Skeletal muscle tissue (tissue), 4 donors: Measurements from ENCODE around the gene RAB11A. TPM values are rescaled to one million over a fixed set of nuclear protein-coding genes. Genes with fewer than 3 reads are reported as not detected.

Experiments used
- H3K27ac ChIP-seq: one replicate; pipeline ENCODE4 v1.7.0; 2013; ENCODE audit warnings: mild to moderate bottlenecking, low read depth, low read length, inconsistent platforms
- H3K27me3 ChIP-seq, 3 donors: one replicate each; pipeline ENCODE4 v1.7.0; 2013; ENCODE audit warnings: low read length in 3 of 3; ENCODE audit not compliant: control insufficient read depth in 3 of 3, insufficient read depth in 3 of 3
- H3K36me3 ChIP-seq, 3 donors: one replicate each; pipeline ENCODE4 v1.7.0; 2013; ENCODE audit warnings: low read length in 3 of 3; ENCODE audit not compliant: control insufficient read depth in 3 of 3, insufficient read depth in 3 of 3
- H3K4me1 ChIP-seq, 3 donors: one replicate each; pipeline ENCODE4 v1.7.0; 2013; ENCODE audit warnings: low read length in 3 of 3, mild to moderate bottlenecking in 3 of 3; ENCODE audit not compliant: control insufficient read depth in 3 of 3, insufficient read depth in 3 of 3
- H3K4me3 ChIP-seq, 3 donors: one replicate each; pipeline ENCODE4 v1.7.0; 2013; ENCODE audit warnings: low read length in 3 of 3
- H3K9ac ChIP-seq, 3 donors: one replicate each; pipeline ENCODE4 v1.7.0; 2013; ENCODE audit warnings: low read length in 3 of 3, mild to moderate bottlenecking in 3 of 3, moderate library complexity in 2 of 3, low read depth in 1 of 3
- H3K9me3 ChIP-seq, 3 donors: one replicate each; pipeline ENCODE4 v1.7.0; 2013; ENCODE audit warnings: low read length in 3 of 3; ENCODE audit not compliant: control insufficient read depth in 3 of 3
- total RNA-seq: library from RNA; depleted of rRNA; stranded (reverse); fragments of >200 nt; gene quantifications from one replicate; pipeline ENCODE4 v1.2.3, GENCODE V29; 2014
- donor health status: Osteomylitis.

The RAB11A gene
- total RNA-seq, 1 donor from 2014 or later, result 50.1 TPM

- H3K27ac ChIP-seq, result no peak overlapping the region
- H3K27me3 ChIP-seq, result no peaks in the 10 kb centered on the region
- no peaks in the 10 kb centered on the region for H3K9me3 ChIP-seq
- H3K9ac ChIP-seq, result no peak overlapping the region
- H3K36me3 ChIP-seq, result peaks cover 12 to 40% (median 39%) of the 10 kb centered on the region in 3 donors
- H3K4me1 ChIP-seq, result no peaks in the 10 kb centered on the region
- H3K4me3 ChIP-seq, result no peak overlapping the region
Measured at GRCh38 chr15:65881766-65882434, 12.6 kb downstream of the RAB11A start.

GRCh38 chr15:65883571-65883970 is 14.3 kb downstream of the RAB11A start:
- no peak overlapping the region for H3K27ac ChIP-seq
- no peak overlapping the region for H3K4me3 ChIP-seq
- no peaks in the 10 kb centered on the region for H3K9me3 ChIP-seq
- no peak overlapping the region for H3K9ac ChIP-seq
- no peaks in the 10 kb centered on the region for H3K4me1 ChIP-seq
- H3K27me3 ChIP-seq, result no peaks in the 10 kb centered on the region
- H3K36me3 ChIP-seq, result peaks cover 5 to 42% (median 35%) of the 10 kb centered on the region in 3 donors

- H3K36me3 ChIP-seq, result peaks cover 2 to 40% (median 33%) of the 10 kb centered on the region in 3 donors
- H3K4me1 ChIP-seq, result no peaks in the 10 kb centered on the region
Measured at GRCh38 chr15:65884511-65884910, 15.2 kb downstream of the RAB11A start.

GRCh38 chr15:65885668-65886218 is 16.5 kb downstream of the RAB11A start:
- H3K27me3 ChIP-seq, result no peaks in the 10 kb centered on the region
- H3K27ac ChIP-seq, result no peak overlapping the region
- H3K4me1 ChIP-seq, result no peaks in the 10 kb centered on the region
- H3K4me3 ChIP-seq, result no peak overlapping the region
- H3K9ac ChIP-seq, result no peak overlapping the region
- H3K36me3 ChIP-seq, result peaks cover 2 to 36% (median 27%) of the 10 kb centered on the region in 3 donors
- H3K9me3 ChIP-seq, result no peaks in the 10 kb centered on the region

More at GRCh38 chr15:65884511-65884910, 15.2 kb downstream of the RAB11A start:
- H3K9me3 ChIP-seq, result no peaks in the 10 kb centered on the region
- no peak overlapping the region for H3K27ac ChIP-seq
- no peak overlapping the region for H3K9ac ChIP-seq
- no peaks in the 10 kb centered on the region for H3K27me3 ChIP-seq
- no peak overlapping the region for H3K4me3 ChIP-seq

- no peaks in the 10 kb centered on the region for H3K27me3 ChIP-seq
- no peak overlapping the region for H3K27ac ChIP-seq
- peaks cover 2 to 31% (median 27%) of the 10 kb centered on the region in 3 donors for H3K36me3 ChIP-seq
Measured at GRCh38 chr15:65887565-65887964, 18.3 kb downstream of the RAB11A start.

GRCh38 chr15:65888981-65889380 is 19.7 kb downstream of the RAB11A start:
- H3K27me3 ChIP-seq, result no peaks in the 10 kb centered on the region
- H3K9ac ChIP-seq, result no peak overlapping the region
- H3K27ac ChIP-seq, result no peak overlapping the region
- H3K9me3 ChIP-seq, result no peaks in the 10 kb centered on the region
- no peak overlapping the region for H3K4me3 ChIP-seq
- no peaks in the 10 kb centered on the region for H3K4me1 ChIP-seq
- H3K36me3 ChIP-seq, result peaks cover 0 to 31% (median 27%) of the 10 kb centered on the region in 3 donors

More at GRCh38 chr15:65887565-65887964, 18.3 kb downstream of the RAB11A start:
- H3K4me3 ChIP-seq, result no peak overlapping the region
- no peaks in the 10 kb centered on the region for H3K9me3 ChIP-seq
- H3K9ac ChIP-seq, result no peak overlapping the region
- H3K4me1 ChIP-seq, result no peaks in the 10 kb centered on the region

- no peak overlapping the region for H3K9ac ChIP-seq
- H3K4me3 ChIP-seq, result no peak overlapping the region
- no peaks in the 10 kb centered on the region for H3K9me3 ChIP-seq
- peaks cover 0 to 18% (median 13%) of the 10 kb centered on the region in 3 donors for H3K36me3 ChIP-seq
- H3K27ac ChIP-seq, result no peak overlapping the region
- H3K27me3 ChIP-seq, result no peaks in the 10 kb centered on the region
- no peaks in the 10 kb centered on the region for H3K4me1 ChIP-seq
Measured at GRCh38 chr15:65893060-65893459, 23.8 kb downstream of the RAB11A start.

DNA sequence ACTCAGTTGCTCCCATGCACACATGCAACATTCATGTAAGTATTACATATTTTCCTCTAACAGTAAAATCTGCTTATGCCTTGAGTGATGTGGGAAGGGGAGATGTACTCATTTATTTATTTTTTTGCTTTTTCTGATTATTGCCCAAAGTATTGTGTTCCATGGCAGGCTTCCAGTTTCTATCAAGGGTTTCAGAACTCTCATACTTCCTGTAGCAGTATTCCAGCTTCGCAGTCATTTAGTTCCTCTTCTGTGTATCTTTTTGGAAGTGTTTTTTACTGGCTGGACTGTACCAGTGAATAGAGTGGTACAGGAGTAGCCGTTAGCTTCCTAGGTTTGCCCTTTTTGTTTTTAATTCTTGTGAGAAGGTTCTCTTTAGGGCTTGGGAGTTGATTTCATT is 26.9 kb downstream of the RAB11A start:
- Histone ChIP-seq H3K9me3 (no peaks in the 10 kb centered on the region), H3K27me3 (no peaks in the 10 kb centered on the region), H3K9ac (no peak overlapping the region), H3K36me3 (peaks cover 0 to 14% (median 9%) of the 10 kb centered on the region in 3 donors), H3K4me1 (no peaks in the 10 kb centered on the region), H3K27ac (no peak overlapping the region), H3K4me3 (no peak overlapping the region)

GRCh38 chr15:65900488-65900887 is 31.2 kb downstream of the RAB11A start:
- Histone ChIP-seq H3K27ac (no peak overlapping the region), H3K9me3 (no peaks in the 10 kb centered on the region), H3K36me3 (peaks cover 5 to 24% (median 8%) of the 10 kb centered on the region in 3 donors), H3K4me1 (no peaks in the 10 kb centered on the region), H3K27me3 (no peaks in the 10 kb centered on the region), H3K9ac (no peak overlapping the region), H3K4me3 (no peak overlapping the region)

DNA sequence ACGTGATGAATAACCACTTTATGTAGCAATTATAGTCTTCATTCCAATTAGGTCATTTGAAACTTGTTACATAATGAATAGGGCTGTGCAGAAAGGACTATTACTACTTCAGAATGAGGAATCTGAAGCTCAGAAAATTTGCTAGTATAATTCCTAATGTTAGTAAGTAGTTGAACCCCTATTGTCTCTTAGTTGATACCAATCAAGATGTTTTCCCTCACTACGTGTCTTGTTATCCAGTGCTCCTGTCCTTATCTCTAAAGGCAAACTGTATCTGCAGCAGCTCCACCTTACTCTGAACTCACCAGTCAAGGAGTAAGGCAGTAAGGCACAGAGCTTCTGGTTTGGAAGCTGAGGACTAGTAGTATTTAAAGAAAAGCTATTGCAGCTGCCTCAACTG is 32.0 kb downstream of the RAB11A start:
- no peak overlapping the region for H3K9ac ChIP-seq
- no peaks in the 10 kb centered on the region for H3K4me1 ChIP-seq
- no peaks in the 10 kb centered on the region for H3K9me3 ChIP-seq
- no peak overlapping the region for H3K4me3 ChIP-seq
- no peak overlapping the region for H3K27ac ChIP-seq
- H3K27me3 ChIP-seq, result no peaks in the 10 kb centered on the region
- peaks cover 5 to 26% (median 8%) of the 10 kb centered on the region in 3 donors for H3K36me3 ChIP-seq
